Ammon's horn (tissue), 1 donor: ENCODE results near the gene CLCA1.

ENCODE experiments used
- DNase-seq: peaks from one replicate; pipeline ENCODE4 v3.0.0-alpha.2; 2016; ENCODE audit warnings: low spot score

Gene CLCA1

GRCh38 chr1:86468501-86468977 lies at the start of gene CLCA1:
Gene CLCA1, plus strand, starts transcription at chr1:86468927. Its CDS starts 45 bp downstream, at chr1:86468972.
- DNase-seq = no peak

GRCh38 chr1:86419277-86419903 lies 49.3 kb upstream of the CLCA1 start:
- DNase-seq = peak; percentile 38

GRCh38 chr1:86421601-86422280 lies 47.0 kb upstream of the CLCA1 start:
- DNase-seq = no peak

- no peak for DNase-seq
These were observed 45.3 kb upstream of the CLCA1 start for GRCh38 chr1:86423473-86423872.

GRCh38 chr1:86423873-86424272 lies 44.9 kb upstream of the CLCA1 start, which contains the start of gene CLCA2:
Gene CLCA2, plus strand, starts transcription at chr1:86424171. Its CDS starts 77 bp downstream, at chr1:86424248.
- no peak for DNase-seq

- no peak for DNase-seq
These were observed 39.5 kb upstream of the CLCA1 start for GRCh38 chr1:86429122-86429725.

- DNase-seq = peak; percentile 51
These were observed 38.9 kb upstream of the CLCA1 start for GRCh38 chr1:86429835-86430234.

GRCh38 chr1:86430376-86430775 lies 38.4 kb upstream of the CLCA1 start:
- no peak for DNase-seq

- DNase-seq = no peak
These were observed 34.7 kb upstream of the CLCA1 start for GRCh38 chr1:86434059-86434458.

GRCh38 chr1:86435327-86435726 lies 33.4 kb upstream of the CLCA1 start:
- DNase-seq = no peak

- no peak for DNase-seq
These were observed 32.7 kb upstream of the CLCA1 start for GRCh38 chr1:86436041-86436440.

GRCh38 chr1:86441581-86441980 lies 27.1 kb upstream of the CLCA1 start:
- no peak for DNase-seq

GRCh38 chr1:86441997-86442396 lies 26.7 kb upstream of the CLCA1 start:
- no peak for DNase-seq

- DNase-seq = no peak
These were observed 22.8 kb upstream of the CLCA1 start for GRCh38 chr1:86445919-86446318.

GRCh38 chr1:86447198-86447790 lies 21.4 kb upstream of the CLCA1 start:
- DNase-seq = peak; percentile 84

GRCh38 chr1:86448670-86449069 lies 20.1 kb upstream of the CLCA1 start:
- DNase-seq = no peak

GRCh38 chr1:86449103-86449502 lies 19.6 kb upstream of the CLCA1 start:
- DNase-seq = no peak

GRCh38 chr1:86450847-86451246 lies 17.9 kb upstream of the CLCA1 start:
- no peak for DNase-seq

- DNase-seq = no peak
These were observed 15.1 kb upstream of the CLCA1 start for GRCh38 chr1:86453664-86454063.

GRCh38 chr1:86455073-86455472 lies 13.7 kb upstream of the CLCA1 start:
- DNase-seq = no peak

GRCh38 chr1:86460998-86461397 lies 7.7 kb upstream of the CLCA1 start:
- DNase-seq = no peak

- DNase-seq = no peak
These were observed 7.2 kb upstream of the CLCA1 start for GRCh38 chr1:86461482-86461881.

GRCh38 chr1:86464819-86465218 lies 3.9 kb upstream of the CLCA1 start:
- no peak for DNase-seq
